ENCODE measurements around the gene HPS1.

DNA sequence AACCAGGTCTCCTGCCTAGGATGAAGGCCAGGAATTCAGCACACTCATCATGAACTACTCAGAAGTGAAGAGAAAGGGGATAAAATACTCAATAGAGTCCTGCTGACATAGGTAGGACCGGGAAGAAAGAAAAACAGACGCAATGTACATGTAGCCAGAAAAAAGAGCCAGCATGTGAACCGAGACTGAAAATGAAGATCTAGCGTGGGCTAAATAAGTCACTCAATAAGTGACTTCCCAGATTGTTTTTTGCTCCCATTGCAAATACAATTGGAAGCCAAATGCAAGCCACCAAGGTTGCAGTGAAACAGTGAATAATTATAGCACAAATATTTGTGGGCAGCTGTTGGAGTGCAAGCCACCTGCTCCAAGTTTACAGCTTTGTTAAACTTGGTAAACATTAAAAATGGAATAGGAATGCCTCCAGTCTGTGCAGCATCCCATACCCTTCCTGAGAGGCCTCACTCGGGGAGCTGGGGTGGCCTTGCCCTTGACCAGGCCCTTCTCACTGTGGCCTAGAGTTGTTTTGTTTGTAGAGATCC lies 34.7 kb upstream of the HPS1 start:
- TF ChIP-seq POLR2AphosphoS5 (IDR thresholded peaks at IDR 0.05; ENCODE audit: low read depth, low read length) (no peak), SPI1 (IDR thresholded peaks at IDR 0.05; ENCODE audit: low read depth, low read length) (no peak)
